HG02571 (cell line): ENCODE results near the gene DHRS1.
A peak's percentile ranks its signal among the peaks of the same experiment; 100 is the strongest.

Experiments
- ATAC-seq: cut with Tn5 transposase; IDR thresholded peaks from one replicate; pipeline ENCODE4 v1.9.1; 2021; ENCODE audit warnings: mild to moderate bottlenecking, moderate library complexity; ENCODE audit not compliant: unreplicated experiment

DHRS1 gene

GRCh38 chr14:24299255-24300191 is at the start of gene DHRS1, which contains the start of gene NOP9:
Gene DHRS1, minus strand, starts transcription at chr14:24299780. Its CDS starts 674 bp downstream, at chr14:24299106.
Gene NOP9, plus strand, starts transcription at chr14:24299850. Its CDS starts 105 bp downstream, at chr14:24299955.
- peak; percentile 59 for ATAC-seq

DNA sequence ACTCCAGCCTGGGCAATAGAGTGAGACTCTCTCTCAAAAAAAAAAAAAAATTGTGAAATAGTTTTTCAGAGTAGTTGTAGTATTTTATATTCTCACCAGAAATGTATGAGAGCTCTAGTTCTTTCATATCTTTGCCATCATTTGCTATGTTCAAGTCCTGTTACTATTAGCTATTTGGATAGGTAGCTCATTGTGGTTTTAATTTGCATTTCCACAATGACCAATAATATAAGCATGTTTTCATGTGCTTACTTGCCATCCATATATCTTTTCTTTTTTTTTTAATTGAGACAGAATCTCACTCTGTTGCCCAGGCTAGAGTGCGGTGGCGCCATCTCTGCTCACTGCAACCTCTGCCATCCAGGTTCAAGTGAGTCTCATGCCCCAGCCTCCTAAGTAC is 48.6 kb upstream of the DHRS1 start:
- ATAC-seq: no peak

GRCh38 chr14:24347134-24347533 is 47.6 kb upstream of the DHRS1 start:
- no peak for ATAC-seq

DNA sequence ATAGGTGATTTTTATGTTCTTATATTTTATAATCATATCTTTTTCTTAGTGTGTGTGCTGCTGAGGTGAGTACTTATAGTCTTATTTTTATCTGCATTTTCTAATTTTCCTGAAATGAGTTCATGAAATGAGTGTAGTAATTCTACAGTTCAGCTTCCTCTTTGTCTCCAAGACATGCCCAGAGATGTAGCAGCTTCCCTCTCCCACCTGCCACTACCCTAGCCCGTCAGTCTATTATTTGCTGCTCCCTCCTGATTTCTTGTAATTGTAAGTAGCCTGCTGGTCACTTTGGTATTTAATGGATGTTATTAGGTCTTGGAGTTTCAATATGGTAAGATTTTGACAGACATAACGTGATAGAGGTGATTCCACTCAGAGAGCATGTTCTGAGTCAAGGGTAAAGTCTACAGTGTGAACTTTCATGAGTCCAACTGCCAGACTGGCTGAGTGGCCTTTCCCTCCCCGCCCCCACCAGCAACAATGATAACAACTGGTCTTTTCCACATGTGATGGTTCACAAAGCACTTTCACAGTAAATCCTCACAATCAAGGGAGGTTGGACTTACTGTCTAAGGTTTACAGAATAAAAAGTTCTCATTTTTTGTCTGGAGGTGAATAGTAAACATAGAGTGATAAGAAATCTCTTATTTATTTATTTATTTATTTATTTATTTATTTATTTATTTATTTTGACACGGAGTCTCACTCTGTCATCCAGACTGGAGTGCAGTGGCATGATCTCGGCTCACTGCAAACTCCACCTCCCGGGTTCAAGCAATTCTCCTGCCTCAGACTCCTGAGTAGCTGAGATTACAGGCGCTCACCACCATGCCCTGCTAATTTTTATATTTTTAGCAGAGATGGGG is 44.4 kb upstream of the DHRS1 start:
- no peak for ATAC-seq

GRCh38 chr14:24342889-24343288 is 43.3 kb upstream of the DHRS1 start:
- ATAC-seq: no peak

DNA sequence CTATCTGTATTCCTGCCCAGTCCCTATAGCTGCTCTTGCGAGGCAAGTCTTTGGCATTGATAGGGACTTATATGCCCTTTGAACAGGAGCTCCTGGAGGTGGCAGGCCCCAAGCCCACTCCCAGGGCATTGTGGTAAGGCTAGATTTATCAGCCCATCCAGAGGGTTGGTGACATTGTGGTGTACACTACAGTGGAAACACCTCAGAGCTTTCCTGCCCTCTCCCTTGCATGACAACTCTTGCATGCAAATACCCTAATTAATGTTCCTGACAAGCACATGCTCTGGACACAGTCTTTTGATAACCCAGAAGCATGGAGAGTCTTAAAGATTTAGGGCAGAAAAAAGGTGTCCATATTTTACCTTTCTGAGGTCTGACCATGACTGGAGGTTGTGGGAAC is 41.0 kb upstream of the DHRS1 start:
- ATAC-seq: no peak

DNA sequence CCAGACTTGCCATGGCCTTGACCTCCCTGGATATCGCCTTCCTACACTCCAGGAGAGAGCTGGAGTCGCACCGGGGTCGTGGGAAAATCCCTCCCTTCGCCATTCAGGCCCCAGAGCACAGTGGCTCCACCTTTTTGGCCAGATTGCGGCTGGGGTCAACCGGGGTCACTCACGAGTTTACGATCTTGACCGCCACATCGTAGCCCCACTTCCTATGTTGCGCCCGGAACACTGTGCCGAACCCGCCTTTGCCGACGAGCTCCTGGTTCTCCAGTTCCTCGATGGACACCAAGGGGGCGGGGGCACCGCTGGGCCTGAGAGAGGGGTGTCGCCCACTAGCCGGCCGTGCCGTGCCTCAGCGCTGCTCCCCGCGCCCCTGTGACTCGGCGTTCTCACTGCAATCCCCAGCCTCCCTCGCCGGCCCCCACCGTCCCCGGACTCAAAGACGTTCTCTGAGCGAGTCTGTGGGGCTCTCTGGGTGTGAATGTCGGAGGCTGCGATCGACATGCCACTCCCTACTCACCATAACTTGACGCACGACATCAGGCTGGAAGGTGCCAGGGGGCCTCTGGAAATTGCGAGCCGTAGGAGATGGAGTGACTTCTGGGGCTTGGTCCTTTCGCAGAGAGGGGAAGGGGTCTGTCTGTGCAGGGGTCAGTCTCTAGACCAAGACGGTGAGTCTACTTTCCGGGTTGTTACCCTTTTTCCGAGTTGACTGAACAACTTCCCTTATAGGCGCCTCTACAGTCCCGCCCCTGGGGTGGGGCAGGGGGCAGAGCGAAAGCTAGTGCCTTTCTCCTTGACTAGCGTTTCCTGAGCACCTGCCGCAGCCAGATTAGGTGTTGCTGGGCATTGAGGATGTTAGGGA is 39.9 kb upstream of the DHRS1 start, which contains the start of gene RIPK3:
Gene RIPK3, minus strand, starts transcription at position 708 of the 868 bp plus-strand sequence. Its CDS starts 165 bp downstream, at position 543.
- ATAC-seq: peak; percentile 75

DNA sequence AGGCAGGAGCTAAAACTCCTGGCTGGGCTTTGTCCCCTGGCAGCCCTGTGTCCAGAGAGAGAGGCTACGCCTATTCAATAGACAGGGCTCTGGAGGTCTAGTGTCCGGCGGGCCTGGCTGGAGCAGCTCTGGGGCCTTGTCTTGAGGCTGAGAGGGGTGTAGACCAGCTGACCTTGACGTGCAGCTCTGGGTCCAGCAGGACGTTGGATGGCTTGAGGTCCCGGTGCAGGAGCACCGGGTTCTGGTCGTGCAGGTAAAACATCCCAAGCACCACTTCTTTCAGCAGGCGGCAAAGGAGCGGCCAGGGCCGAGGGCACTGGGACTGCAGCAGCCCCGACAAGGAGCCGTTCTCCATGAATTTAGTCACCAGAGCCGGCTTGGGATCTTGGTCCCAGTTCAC is 39.3 kb upstream of the DHRS1 start:
- ATAC-seq: no peak

DNA sequence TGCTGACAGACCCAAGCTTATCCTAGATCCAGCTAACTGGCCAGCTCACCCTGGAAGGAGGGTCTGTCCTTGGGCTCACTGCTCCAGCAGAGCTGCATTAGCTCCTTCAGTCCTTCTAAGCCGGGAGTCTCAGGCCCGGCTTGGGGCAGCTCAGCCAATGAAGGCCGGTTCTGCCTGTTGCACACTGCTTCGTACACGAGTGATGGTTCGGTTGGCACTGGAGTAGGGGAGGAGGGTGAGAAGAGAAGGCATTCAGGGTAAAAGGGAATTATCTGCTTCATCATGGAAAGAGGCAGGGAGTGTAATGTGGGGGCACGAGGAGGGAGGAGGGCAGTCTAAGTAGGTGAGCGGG is 38.2 kb upstream of the DHRS1 start:
- ATAC-seq: no peak

DNA sequence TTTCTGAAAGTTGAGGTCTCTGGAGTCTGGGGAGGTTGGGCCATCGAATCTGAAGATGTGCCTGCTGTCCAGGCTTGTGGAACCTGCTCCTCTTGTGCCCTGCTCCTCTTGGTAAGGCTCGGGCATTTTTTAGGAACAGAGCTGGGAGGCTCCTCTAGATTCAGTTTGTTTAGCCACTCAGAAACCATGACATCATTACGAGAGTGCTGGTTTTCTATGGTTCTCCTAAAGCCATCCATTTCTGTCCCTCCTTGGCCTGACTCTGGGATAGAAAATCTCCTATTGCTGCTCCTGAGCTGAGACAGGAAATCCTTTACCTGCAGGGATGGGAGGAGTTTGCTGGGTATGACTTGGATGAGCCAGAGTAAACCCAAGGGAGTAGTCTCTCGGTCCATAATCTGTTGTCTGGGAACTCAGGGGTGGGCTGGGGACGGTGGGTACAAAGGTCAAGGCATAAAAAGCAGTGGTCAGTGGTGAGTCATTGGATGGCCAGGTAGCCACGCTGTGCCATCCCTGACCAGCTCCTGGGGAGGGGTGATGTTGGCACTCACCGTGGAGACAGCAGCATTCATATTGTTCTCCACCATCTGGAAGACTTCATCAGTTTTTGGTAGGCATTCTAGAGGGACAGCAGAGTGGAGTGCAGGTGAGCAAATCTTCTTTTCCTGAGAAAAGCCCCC is 37.7 kb upstream of the DHRS1 start:
- ATAC-seq: no peak

DNA sequence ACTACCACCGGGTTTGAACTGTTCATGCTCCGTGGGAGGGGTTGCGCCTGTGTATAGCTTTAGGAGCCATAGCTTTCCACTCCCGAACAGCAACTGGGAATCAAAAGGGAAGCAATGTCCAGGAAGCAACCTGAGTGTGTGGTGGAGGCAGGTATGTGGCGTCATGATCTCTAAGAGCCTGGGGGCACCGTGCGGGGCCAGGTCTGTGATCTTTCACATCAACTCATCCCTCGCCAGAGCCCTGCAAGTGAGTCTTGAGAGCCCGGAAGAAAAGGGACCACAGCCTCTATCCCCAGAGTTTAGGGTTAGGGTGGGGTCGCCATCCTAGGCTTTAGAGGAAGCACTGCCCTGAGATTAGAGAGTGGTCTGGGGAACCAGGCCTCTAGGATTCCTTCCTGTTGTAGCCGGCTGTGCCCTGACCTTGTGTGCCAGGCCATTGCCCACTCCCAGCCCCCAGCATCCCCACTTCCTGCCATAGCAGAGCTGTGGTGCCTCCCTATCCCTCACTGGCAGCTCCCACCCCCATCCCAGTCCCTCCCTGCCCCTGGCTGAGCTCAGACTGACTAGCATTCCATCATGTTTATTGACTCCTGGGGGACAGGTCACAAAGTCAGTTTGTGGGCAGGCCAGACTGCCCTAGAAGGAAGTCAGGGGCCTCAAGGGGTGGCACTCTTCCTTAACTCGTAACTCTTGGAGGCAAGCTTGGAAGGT is 36.0 kb upstream of the DHRS1 start:
- ATAC-seq: no peak

DNA sequence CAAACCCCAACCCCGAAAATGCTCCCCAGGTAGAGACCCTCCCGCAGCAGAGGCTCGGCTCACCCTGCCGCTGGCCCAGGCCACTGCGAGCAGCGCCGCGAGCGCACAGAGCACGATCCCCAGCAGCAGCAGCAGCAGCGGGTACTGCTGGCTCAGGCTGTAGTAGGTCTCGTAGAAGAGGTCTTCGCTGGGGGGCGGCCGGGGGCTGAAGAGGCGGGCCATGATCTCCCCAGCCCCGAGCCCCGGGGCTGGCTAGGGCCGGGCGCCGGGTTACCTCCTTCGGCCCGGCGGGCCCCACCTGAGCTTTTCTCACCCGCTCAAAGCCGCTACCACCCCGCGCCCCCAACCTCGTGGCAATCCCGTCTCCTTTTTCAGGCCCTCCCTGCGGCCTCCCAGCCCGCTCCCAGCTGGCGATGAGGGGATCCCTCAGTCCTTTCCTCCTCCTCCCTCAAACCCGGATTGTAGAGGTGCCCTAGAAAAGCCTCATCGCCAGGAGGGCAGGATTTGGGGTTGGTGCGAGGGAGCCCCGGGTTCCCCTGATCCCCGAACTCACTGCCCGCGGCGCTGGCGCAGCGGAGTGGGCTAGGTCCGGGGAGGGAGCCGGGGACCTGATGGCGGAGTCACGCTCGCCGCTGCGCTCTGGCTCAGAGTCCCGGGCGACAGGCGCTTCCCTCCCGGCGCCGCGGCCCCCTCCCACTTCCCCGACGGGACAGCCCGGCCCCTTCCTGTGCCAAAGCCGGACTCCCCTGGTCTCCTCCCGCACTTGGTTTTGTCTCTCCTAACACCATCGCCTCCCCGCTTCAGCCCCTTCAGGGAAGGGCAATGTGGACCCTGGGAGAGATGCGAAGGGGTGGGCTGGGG is 35.1 kb upstream of the DHRS1 start, which contains the start of gene ADCY4:
Gene ADCY4, minus strand, starts transcription at position 641 of the 861 bp plus-strand sequence. Its CDS starts 419 bp downstream, at position 222.
- ATAC-seq: no peak

GRCh38 chr14:24332268-24332993 is 32.9 kb upstream of the DHRS1 start:
- peak; percentile 70 for ATAC-seq

DNA sequence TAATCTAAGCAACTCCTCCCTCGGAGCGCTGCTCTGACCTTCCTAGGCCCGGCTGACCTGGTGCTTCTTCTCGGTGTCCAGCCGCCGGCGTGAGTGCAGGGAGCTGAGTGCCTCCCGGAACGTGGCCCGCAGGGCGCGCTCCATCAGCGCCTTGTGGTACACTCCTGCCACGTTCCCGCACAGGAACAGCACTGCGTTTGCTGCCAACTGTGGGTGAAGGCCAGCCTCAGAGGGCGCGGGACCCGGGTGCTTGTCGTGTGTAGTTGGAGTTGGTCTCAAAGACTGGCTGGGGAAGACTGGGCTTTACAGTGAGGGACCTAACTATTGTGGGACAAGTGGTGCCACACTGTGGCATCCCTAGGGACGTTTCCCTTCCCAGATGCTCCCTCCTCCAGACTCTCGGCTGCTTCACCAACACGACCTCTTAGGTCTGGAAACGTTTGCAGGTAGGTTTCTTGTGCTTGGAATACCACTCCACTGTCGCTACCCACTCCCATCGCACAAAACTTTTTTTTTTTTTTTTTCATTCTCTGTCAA is 32.2 kb upstream of the DHRS1 start:
- no peak for ATAC-seq

GRCh38 chr14:24330973-24331674 is 31.5 kb upstream of the DHRS1 start:
- no peak for ATAC-seq

GRCh38 chr14:24329736-24330135 is 30.2 kb upstream of the DHRS1 start:
- ATAC-seq: no peak
